ENCODE results near the gene EFR3B.

GRCh38 chr2:25009954-25010353 is 31.9 kb upstream of the EFR3B start:
- no peak for TF ChIP-seq CTCF (IDR thresholded peaks at IDR 0.05; ENCODE audit: insufficient read depth, low read length, poor library complexity, severe bottlenecking)
- no peak for TF ChIP-seq EZH2phosphoT487 (conservative IDR thresholded peaks at IDR 0.05; ENCODE audit: low read length)
